GM18868 (cell line): ENCODE results near the gene SLC24A3.

Experiments
- ATAC-seq: cut with Tn5 transposase; IDR thresholded peaks from one replicate; pipeline ENCODE4 v1.9.1; 2021; ENCODE audit warnings: mild to moderate bottlenecking, moderate library complexity; ENCODE audit not compliant: unreplicated experiment

Gene SLC24A3

GRCh38 chr20:19527509-19527908 is 315.1 kb downstream of the SLC24A3 start:
- ATAC-seq, result no peak

- no peak for ATAC-seq
Measured at GRCh38 chr20:19528286-19529030, 316.0 kb downstream of the SLC24A3 start.

GRCh38 chr20:19530006-19530405 is 317.6 kb downstream of the SLC24A3 start:
- ATAC-seq, result no peak

- no peak for ATAC-seq
Measured at GRCh38 chr20:19531446-19531845, 319.0 kb downstream of the SLC24A3 start.

GRCh38 chr20:19538556-19538955 is 326.1 kb downstream of the SLC24A3 start:
- no peak for ATAC-seq

DNA sequence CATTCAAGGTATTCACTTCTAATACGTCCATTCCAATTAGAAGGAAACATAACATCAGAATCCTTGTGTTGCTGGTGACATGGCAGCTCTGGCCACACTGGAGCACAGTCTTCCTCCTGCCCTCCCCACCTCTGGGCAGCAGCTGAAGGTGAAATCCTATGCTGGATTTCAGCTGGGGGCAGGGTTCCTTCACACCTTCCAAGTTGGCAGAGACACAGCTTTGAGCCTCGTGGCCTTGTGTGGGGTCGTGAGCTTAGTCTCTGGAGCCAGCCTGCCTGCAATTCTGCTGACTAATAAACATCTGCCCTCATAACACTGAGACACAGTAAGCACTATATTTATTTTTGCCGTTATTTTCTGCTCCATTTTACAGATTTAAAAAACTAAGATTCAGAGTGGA is 326.7 kb downstream of the SLC24A3 start:
- no peak for ATAC-seq

GRCh38 chr20:19540392-19540791 is 327.9 kb downstream of the SLC24A3 start:
- no peak for ATAC-seq

GRCh38 chr20:19543101-19543500 is 330.7 kb downstream of the SLC24A3 start:
- no peak for ATAC-seq

DNA sequence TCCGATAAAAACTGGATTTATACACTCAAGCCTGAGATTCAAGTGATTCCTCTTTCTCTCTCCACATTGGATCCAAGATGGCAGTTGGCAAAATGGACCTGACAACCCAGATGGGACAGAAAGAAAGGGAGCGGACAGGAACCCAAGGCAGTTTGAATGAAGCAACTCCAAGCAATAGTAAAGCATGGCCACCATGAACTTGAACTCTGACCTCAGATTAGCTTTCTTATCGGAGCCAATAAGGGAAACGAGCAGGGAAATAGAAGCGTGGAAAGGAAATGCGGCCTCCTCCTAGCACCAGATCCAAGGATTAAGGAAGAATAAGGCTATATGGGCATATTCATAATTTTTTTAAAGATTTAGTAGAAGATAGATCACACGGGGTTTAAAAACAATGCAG is 332.2 kb downstream of the SLC24A3 start:
- ATAC-seq, result no peak

- no peak for ATAC-seq
Measured at GRCh38 chr20:19546648-19547047, 334.2 kb downstream of the SLC24A3 start.

DNA sequence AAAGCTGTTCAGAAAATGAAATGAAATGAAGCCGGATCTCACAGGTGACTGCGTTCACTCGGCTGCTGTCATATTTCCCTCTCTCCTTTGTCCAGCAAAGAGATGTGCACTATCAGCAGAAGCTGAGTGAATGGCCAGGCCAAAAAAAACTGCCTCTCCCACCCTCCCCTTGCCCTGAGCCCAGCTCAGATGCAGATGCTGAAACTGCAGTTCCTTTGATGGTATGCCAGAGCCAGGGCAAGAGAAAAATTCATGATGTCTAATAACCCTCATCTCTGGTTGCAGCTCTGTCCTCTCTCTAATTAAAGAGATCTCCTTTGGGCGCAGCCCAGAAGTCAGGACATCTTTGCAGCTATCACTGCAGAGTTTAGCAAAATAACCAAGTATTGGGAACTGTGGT is 335.1 kb downstream of the SLC24A3 start:
- no peak for ATAC-seq

- ATAC-seq, result no peak
Measured at GRCh38 chr20:19549896-19550295, 337.5 kb downstream of the SLC24A3 start.

DNA sequence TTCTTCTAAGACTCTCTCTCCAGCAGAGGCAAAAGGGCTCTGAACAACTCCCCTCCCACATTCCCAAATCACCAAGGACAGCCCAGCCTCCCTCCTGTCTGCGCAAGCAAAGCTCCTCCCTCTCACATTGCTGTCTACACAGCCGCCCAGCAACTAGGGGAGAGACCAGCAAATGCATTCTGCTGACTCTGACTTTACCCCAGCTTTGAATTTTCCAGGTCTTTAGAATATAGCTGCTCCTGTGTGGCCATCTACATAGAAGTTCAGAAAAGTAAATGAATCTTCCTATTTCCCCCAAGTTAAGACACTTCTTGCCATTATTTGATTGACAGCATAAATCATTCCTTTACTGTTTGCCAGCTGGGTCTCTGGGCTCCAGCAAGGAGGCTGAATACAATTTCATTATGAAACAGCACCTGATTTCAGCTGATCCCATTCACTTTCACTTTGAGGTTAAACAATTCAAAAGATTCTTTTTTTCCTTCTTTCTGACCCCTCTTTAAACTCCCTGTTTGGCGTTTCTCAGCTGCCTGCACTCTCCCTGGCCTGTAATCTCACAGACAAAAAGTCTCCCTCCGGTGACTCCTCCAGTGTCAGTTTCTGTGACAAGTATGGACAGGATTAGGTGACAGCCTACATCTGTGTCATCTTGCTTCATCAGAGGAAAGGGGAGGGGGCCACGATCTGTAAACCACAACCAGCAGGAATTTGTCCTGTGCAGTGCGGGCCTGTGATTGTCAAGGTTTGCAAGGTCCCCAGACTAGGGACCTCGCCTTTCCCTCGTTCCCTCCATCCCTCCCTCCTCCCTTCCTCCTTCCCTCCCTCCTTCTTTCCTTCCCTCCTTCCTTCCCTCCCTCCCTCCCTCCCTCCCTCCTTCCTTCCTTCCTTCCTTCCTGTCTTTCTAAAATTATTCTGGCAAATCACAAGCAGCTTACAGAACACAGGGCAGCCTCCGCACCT is 340.1 kb downstream of the SLC24A3 start:
- no peak for ATAC-seq

DNA sequence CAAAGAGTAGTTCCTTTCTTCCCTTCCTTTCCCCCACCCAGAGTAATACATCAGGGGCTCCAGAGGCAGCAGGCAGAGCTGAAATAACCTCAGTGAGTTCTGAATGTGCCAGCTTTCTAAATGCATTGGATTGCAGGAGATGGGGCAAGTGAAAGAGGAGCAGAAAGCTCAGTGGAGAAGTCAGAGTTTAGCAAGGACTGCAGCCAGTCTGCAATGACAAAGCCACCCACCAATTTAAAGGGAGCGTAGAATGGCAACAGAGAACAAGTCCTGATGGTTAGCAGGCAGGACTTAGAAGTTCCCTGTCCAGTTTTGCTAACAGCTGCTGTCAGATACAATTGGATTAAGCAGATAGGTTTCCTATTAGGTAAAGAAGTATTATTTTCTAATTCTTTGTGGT is 342.2 kb downstream of the SLC24A3 start:
- no peak for ATAC-seq

DNA sequence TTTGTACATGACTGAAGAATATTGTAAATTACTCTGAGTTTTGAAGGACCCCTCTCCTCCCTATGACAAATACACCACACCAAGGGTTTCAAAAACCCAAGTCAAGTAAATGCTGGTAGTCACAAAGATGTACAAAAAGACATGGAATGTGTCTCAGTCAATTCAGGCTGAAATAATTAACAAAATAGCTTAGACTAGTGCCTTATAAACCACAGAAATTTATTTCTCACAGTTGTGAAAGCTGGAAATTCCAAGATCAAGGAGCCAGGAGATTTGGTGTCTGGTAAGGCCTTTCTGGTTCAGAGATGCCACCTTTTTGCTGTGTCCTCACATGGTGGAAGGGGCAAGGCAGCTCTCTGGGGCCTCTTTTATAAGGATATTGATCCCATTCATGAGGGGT is 343.3 kb downstream of the SLC24A3 start:
- no peak for ATAC-seq

- ATAC-seq, result no peak
Measured at GRCh38 chr20:19557291-19557690, 344.8 kb downstream of the SLC24A3 start.

GRCh38 chr20:19560881-19561480 is 348.5 kb downstream of the SLC24A3 start:
- ATAC-seq, result no peak

GRCh38 chr20:19562426-19562825 is 350.0 kb downstream of the SLC24A3 start:
- no peak for ATAC-seq

DNA sequence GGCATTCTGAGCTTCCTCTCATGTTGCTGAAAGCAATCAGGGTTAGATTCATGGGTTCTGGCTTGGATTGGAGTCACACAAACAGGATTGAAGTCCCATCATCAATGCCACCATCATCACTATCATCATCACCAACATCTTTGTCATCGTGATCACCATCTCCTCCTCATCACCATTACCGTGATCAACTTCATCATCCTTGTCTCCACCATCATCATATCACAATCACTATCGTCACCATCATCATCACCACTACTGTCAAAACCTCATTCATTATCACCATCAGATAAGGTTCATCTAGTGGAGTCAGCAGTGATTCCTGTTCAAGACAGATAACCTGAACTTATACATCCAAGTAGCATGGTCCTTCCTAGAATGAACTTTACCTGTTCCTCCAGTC is 351.8 kb downstream of the SLC24A3 start:
- ATAC-seq, result no peak

GRCh38 chr20:19565736-19566135 is 353.3 kb downstream of the SLC24A3 start:
- ATAC-seq, result no peak

GRCh38 chr20:19566226-19566945 is 353.9 kb downstream of the SLC24A3 start:
- no peak for ATAC-seq
